ENCODE data around the gene ADORA1. TPM values are rescaled to one million over a fixed set of nuclear protein-coding genes. Genes with fewer than 3 reads are reported as not detected.

The ADORA1 gene
- total and polyA plus RNA-seq, 2 of the 13 experiments (the other 11 are each of a cell fraction or from before 2014, with no cell fraction given) = 0.11 TPM; not detected in 1

DNA sequence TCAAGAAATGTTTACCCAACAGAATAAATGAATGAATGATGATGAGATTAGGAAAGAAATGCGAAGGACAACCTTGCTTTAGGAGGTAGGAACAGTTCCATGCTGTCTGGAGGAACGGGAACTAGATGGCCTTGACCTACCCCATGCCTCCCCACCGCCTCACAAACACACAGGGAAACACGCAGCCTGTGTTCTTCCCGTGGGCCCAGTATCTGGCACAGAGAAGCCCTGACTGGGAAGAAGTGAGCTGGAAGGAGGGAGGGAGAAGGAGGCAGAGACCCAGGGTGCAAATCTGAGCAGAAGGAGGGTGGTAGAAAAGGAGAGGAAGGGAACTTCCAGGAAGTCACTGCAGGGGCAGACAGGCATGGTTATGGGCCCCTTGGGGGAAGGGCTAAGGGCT is 3.5 kb upstream of the ADORA1 start (continued):
- TF ChIP-seq TBX2 (CRISPR knock-in tag; IDR thresholded peaks at IDR 0.05; ENCODE audit: borderline replicate concordance) (no peak), KDM6A (CRISPR knock-in tag; IDR thresholded peaks at IDR 0.05; ENCODE audit: low read depth) (no peak), PHF8 (CRISPR knock-in tag; IDR thresholded peaks at IDR 0.05) (no peak), ZNF563 (CRISPR knock-in tag; IDR thresholded peaks at IDR 0.05) (no peak), HHEX (CRISPR knock-in tag; IDR thresholded peaks at IDR 0.05) (no peak), SP1 (IDR thresholded peaks at IDR 0.05) (no peak), SP1 (CRISPR knock-in tag; IDR thresholded peaks at IDR 0.05) (no peak), PLRG1 (conservative IDR thresholded peaks at IDR 0.05) (no peak), SRSF4 (IDR thresholded peaks at IDR 0.05; ENCODE audit: low read depth, low read length, poor library complexity, severe bottlenecking) (no peak), ZNF629 (CRISPR knock-in tag; conservative IDR thresholded peaks at IDR 0.05) (no peak)

DNA sequence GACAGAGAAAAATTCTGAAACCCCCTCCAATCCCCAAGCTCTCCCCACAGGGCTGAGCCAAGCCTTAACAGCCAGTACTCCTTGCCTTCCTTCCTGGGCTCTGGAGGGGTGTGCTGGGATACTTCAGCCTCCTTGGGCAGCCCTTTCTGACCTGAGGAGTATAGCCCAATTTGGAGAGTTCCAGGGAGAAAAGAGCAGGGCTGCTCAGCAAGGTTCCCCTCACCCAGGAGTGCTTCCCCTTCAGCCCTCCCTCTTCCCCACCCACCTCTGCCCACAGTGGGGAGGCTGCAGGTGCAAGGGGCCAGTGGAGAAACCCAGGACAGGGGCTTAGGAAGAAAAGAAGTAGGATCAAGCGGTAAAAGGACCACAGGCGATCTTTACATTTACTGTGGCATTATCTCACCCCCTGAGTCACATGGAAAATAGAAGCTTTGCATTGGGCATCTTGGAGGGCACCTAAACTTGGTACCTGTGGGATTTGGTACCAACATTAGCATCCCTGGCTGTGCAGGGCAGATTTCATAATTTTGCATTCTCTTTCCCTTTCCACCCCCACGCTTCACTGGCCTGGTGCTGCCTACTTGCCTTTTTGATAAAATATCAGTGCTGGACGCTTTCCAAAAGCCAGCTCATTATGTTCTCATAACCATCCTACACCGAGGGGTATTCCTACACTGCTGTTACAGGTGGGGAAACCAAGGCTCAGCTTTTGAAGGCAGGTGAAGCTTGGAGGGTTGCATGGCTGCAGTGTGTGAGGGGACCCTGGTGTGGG is 2.8 kb upstream of the ADORA1 start:
- no peak for DNase-seq (ENCODE audit: low spot score)
- no peak for FAIRE-seq
- Histone ChIP-seq H3K4me2 (ENCODE audit: low read depth, low read length) (no peak overlapping the region), H3K9me3 (ENCODE audit: low read length) (no peaks in the 10 kb centered on the region), H3K27ac (ENCODE audit: extremely low read length, insufficient read depth, low read length) (no peak overlapping the region), H3K27me3 (ENCODE audit: control insufficient read depth in 1 of 2, insufficient read depth in 2 of 2, low read length in 2 of 2) (peaks cover 6 to 30% of the 10 kb centered on the region in 2 experiments; a peak in 3 of 5 replicates), H3K4me3 (replicated peaks in 1 of 3; ENCODE audit: insufficient read depth in 1 of 3, low read depth in 2 of 3, low read length in 3 of 3) (no peak overlapping the region), H3K9ac (ENCODE audit: insufficient read depth, low read depth, low read length) (no peak overlapping the region), H3K4me1 (ENCODE audit: insufficient read depth, low read length) (peaks cover 23% of the 10 kb centered on the region; the same call in 1 of the 2 replicates), H3K79me2 (ENCODE audit: insufficient read depth, low read length) (no peaks in the 10 kb centered on the region), H4K20me1 (ENCODE audit: insufficient read depth, low read length) (no peaks in the 10 kb centered on the region), H2AFZ (ENCODE audit: low read length) (no peak overlapping the region), H3K36me3 (replicated peaks in 1 of 2; ENCODE audit: control insufficient read depth in 1 of 2, insufficient read depth in 2 of 2, low read length in 2 of 2) (no peaks in the 10 kb centered on the region)
- ChIA-PET CTCF (ENCODE audit: low intra/inter-chr PET ratio, low total read pairs) (no interaction called here), POLR2A (no interaction called here)
- ATAC-seq = no peak
- no TSS peak for BruUV-seq (replicated peaks)
- intact Hi-C loops (cut with micrococcal nuclease; ENCODE audit: unreplicated experiment) = no loop called here
- WGBS (ENCODE audit: low lambda C conversion rate) = 21% methylated on average over 5 of the region's 5 CpGs
- in situ Hi-C loops (cut with HindIII; ENCODE audit: extremely low pct_ligation_motif_present, low pct_unique_long_range_greater_than_20kb) = no loop called here
- TF ChIP-seq ZNF496 (CRISPR knock-in tag; IDR thresholded peaks at IDR 0.05; ENCODE audit: insufficient replicate concordance) = no peak
- TF ChIP-seq KLF15 (CRISPR knock-in tag; IDR thresholded peaks at IDR 0.05; ENCODE audit: borderline replicate concordance) = no peak
- no peak for TF ChIP-seq ZFP37 (CRISPR knock-in tag; IDR thresholded peaks at IDR 0.05; ENCODE audit: borderline replicate concordance)
- no peak for TF ChIP-seq CBFB (CRISPR knock-in tag; IDR thresholded peaks at IDR 0.05)
- no peak for TF ChIP-seq CHD2 (IDR thresholded peaks at IDR 0.05; ENCODE audit: low read depth, low read length)
- TF ChIP-seq ZNF224 (CRISPR knock-in tag; IDR thresholded peaks at IDR 0.05) = no peak
- TF ChIP-seq STAT5B (CRISPR knock-in tag; IDR thresholded peaks at IDR 0.05) = no peak
- TF ChIP-seq, protein P1, sequence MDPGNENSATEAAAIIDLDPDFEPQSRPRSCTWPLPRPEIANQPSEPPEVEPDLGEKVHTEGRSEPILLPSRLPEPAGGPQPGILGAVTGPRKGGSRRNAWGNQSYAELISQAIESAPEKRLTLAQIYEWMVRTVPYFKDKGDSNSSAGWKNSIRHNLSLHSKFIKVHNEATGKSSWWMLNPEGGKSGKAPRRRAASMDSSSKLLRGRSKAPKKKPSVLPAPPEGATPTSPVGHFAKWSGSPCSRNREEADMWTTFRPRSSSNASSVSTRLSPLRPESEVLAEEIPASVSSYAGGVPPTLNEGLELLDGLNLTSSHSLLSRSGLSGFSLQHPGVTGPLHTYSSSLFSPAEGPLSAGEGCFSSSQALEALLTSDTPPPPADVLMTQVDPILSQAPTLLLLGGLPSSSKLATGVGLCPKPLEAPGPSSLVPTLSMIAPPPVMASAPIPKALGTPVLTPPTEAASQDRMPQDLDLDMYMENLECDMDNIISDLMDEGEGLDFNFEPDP (CRISPR knock-in tag; conservative IDR thresholded peaks at IDR 0.05) = no peak
- TF ChIP-seq ZNF773 (CRISPR knock-in tag; IDR thresholded peaks at IDR 0.05; ENCODE audit: borderline replicate concordance) = no peak
- TF ChIP-seq, protein P2, sequence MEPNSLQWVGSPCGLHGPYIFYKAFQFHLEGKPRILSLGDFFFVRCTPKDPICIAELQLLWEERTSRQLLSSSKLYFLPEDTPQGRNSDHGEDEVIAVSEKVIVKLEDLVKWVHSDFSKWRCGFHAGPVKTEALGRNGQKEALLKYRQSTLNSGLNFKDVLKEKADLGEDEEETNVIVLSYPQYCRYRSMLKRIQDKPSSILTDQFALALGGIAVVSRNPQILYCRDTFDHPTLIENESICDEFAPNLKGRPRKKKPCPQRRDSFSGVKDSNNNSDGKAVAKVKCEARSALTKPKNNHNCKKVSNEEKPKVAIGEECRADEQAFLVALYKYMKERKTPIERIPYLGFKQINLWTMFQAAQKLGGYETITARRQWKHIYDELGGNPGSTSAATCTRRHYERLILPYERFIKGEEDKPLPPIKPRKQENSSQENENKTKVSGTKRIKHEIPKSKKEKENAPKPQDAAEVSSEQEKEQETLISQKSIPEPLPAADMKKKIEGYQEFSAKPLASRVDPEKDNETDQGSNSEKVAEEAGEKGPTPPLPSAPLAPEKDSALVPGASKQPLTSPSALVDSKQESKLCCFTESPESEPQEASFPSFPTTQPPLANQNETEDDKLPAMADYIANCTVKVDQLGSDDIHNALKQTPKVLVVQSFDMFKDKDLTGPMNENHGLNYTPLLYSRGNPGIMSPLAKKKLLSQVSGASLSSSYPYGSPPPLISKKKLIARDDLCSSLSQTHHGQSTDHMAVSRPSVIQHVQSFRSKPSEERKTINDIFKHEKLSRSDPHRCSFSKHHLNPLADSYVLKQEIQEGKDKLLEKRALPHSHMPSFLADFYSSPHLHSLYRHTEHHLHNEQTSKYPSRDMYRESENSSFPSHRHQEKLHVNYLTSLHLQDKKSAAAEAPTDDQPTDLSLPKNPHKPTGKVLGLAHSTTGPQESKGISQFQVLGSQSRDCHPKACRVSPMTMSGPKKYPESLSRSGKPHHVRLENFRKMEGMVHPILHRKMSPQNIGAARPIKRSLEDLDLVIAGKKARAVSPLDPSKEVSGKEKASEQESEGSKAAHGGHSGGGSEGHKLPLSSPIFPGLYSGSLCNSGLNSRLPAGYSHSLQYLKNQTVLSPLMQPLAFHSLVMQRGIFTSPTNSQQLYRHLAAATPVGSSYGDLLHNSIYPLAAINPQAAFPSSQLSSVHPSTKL (CRISPR knock-in tag; IDR thresholded peaks at IDR 0.05) = no peak

Measured in HepG2 (cell line).